ENCODE measurements around the gene GAPDHS.

- TF ChIP-seq CTCF (IDR thresholded peaks at IDR 0.05) (no peak), POLR2A (IDR thresholded peaks at IDR 0.05) (no peak)
Observed at GRCh38 chr19:35545855-35546381, 12.7 kb downstream of the GAPDHS start.
